Measurements from ENCODE around the gene INPP5K.
"Not testable (repeated sequence)": the region's sequence is repeated elsewhere in the genome, so short reads cannot be mapped to it uniquely, and the experiment has no call there.

Gene INPP5K
- total RNA-seq = 104 to 129 reads per million in 2 donors

DNA sequence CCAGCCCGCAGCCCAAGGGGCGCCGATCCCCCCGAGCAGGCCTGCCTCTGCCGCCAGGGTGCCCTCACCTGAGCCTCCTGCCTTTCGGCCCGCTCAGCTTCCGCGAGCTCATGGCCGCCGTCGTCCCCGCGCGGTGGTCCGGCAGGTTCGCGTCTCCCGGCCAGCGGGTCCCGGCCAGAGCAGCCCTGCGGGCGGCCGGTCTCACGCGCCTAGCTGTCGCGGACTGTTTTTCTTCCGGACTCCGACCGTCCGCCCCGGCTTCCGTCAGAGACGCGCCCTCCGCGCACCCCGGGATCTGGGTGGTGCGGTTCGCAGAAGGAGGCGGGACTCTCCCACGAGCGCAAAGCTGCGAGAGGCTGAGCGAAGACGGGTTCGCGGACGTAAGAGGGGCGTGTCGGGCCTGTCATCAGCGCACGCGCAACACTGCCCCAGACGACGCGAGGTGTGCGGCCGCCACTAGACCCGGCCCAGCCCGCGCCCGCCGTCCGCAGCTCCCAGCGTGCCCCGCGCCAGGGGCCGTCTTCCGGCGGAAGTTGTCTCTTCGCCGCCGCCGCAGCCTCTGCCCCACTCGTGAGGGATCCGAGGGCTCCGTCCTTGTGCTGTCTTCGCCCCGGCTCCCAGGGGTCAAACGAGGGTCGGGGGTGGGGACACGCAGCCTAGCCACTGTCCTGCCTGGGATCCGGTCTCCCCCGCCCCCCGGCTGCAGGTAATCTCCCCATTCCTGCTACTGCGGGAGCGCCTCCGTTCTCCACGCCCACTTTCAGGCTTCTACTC lies at the start of gene INPP5K:
Gene INPP5K, minus strand, starts transcription at position 225 of the 774 bp plus-strand sequence. Its CDS starts 113 bp downstream, at position 112.
- DNase-seq = peak; percentile 96 to 99 (median 97)

DNA sequence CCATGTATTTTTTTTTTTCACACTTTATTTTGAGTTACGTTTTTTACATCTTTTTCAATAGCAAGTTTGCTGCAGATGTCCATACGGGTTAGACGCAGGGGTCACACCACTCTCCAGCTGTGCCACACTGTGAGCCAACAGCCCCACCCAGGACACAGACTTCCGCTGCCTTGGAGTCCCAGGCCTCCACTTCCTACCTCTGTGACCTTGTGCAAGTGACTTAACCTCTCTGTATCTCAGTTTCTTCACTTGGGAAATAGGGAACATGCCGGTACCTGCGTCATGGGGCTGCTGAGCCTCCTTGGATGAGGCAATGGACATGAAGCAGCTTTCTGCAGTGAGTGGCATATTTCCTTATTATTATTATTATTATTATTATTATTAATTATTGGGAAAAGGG lies 49.5 kb upstream of the INPP5K start:
- no peak for DNase-seq

DNA sequence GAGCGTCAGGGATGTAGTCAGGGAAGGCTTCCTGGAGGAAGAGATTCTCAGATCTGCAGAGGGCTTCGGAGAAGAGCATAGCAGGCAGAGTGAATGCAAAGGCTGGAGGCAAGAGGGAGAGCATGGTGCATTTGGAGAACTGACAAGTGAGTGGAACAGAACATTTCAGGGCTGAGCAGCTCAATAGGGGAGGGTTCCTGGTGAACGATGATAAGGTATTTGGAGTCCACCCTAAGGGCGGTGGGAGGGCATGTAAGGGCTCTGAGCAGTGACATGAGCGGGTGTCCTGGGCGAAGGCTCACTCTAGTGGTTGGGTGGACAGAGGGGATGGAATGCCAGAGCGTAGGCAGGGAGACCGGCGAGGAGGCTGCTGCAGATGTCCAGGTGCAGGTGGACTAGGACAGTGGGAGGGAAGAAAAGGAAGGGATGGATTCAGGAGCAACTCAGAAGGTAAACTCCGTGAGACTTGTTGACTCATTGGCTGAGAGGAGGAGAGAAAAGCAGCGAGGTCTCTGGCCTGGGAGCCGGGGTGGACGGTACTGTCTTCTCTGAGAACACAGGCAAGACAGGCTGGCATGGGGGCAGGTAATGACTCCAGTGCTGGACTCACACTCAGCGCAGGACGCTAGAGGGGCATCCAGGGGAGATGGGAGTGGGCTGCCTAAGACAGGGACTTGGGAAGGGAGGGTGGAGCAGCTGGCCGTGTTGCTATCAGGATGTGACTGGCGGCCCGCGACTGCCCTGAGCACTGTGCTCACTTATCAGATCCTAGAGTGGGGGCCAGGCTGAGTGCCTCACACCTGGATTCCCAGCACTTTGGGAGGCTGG lies 47.6 kb upstream of the INPP5K start:
- DNase-seq = no peak

DNA sequence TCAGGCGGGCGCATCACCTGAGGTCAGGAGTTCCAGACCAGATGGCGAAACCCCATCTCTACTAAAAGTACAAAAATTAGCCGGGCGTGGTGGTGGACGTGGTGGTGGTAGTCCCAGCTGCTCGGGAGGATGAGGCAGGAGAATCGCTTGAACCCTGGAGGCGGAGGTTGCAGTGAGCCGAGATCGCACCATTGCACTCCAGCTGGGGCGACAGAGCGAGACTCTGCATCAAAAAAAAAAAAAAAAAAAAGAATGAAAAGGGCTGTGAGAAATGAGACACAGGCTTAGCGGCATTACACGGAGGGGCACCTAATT lies 47.0 kb upstream of the INPP5K start:
- not testable (repeated sequence) for DNase-seq

DNA sequence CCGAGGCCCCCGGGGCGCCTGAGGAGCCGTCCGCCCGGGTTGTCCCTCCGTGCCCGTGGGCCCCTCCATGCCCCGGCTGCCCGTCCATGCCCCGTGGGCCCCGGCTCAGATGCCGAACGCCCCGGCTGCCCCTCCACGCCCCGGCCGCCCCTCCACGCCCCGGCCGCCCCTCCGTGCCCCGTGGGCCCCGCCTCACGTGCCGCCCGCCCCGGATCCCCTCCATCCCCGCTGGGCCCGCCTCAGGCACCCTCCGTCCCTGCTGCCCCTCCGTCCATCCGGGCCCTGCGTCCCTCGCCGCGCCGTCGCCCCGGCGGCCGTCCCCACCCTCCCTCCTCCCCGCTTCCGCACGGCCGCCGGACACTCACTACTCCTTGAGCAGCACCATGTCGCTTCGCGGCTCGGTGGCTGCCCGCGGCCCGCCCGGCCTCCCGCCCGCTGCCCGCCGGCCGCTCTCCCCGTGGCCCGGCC lies 45.8 kb upstream of the INPP5K start:
- peak in 1 of 5 experiments; percentile 12 for DNase-seq

DNA sequence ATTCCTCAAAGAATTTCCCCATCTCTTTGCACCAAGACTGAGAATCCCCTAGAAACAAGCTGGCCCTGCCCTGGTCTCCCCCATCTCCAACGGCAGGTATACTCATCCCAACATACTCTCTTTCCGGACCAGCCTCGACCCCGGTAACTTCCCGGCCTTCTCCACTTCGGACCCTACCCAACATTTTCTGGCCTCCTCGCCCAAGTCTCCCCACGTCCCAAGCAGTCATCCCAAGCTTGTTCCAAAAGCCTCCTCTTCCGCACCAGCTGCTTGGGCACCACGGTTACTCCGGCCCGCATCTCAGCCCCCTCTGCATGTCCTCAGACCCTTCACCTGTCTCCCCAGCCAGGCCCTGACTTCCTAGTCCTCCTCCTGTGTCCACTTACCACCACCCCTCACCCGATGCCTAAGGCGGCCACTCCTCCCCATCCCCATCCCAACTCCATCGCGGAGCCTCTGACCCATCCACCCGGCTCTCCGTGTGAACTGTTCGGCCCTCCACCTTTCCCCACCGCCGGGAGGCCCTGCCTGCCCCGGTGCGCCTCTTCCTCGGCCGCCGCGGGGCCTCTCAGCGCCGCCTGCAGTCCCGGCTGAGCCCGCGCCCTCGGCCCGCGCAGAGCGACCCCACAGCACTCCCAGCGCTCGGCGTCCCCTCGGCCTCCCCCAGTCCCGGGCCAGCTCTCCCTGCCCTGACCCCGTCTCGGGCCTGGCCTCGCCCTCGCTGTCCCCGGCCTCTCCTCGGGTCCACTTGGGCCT lies 45.2 kb upstream of the INPP5K start:
- DNase-seq = peak in 4 of 5 experiments; percentile 17 to 53 (median 23)

DNA sequence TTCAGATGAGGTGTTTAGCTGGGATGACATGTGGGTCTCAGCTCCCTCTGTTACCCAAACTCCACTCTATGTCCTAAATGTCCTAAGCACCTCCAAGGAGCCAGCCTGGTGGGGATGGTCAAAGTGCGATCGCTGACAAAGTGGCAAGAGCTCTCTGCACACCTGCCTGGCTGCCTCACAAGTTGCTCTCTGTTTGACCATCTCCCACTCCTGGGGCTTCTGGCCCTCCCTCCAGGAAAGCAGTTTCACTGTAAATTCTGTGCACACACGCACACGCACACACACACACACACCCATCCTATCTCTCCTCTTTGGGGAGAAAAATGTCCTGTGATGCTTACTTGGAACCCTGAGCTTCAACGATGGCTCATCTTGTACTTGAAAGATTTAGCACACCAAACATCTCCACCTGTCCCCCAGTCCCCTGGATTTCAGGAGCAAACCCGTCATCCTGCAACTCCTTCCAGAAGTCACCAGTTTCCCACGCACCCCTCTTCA lies 44.5 kb upstream of the INPP5K start:
- DNase-seq = peak in 1 of 5 experiments; percentile 24

DNA sequence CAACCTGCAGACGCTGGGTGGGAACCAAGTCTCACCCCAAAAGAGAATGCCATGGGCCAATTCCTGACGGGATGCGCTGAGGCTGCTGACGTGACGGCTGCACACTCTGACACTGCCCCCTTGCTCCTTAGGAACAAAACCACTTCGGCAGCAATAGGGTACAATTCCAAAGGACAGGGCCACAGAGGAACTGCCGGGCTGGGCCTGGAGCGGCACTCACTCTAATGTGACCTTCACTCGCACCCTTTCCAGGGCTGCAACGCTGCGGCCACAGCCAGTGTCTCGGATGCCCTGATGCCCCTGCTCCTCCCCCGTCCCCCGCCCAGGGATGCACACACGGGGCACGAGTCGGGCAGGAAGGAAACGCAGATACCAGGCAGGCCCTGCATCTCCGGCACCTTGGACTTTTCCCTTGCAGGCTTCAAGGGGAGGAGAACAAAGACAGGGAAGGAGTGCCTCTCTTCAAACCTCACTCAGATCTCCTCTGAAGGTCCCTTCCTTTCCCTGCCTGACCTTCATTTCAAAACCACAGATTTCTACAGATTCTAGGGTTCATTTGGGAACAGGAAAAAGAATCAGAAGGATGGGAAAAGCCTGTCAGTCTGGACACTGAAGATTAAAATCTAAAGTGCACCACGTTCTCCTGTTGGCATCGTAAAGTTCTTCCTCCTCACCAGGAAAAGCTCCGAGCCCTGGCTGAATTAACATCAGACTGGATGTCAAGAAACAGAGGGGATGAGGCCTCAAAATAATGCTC lies 43.9 kb upstream of the INPP5K start:
- DNase-seq = no peak

DNA sequence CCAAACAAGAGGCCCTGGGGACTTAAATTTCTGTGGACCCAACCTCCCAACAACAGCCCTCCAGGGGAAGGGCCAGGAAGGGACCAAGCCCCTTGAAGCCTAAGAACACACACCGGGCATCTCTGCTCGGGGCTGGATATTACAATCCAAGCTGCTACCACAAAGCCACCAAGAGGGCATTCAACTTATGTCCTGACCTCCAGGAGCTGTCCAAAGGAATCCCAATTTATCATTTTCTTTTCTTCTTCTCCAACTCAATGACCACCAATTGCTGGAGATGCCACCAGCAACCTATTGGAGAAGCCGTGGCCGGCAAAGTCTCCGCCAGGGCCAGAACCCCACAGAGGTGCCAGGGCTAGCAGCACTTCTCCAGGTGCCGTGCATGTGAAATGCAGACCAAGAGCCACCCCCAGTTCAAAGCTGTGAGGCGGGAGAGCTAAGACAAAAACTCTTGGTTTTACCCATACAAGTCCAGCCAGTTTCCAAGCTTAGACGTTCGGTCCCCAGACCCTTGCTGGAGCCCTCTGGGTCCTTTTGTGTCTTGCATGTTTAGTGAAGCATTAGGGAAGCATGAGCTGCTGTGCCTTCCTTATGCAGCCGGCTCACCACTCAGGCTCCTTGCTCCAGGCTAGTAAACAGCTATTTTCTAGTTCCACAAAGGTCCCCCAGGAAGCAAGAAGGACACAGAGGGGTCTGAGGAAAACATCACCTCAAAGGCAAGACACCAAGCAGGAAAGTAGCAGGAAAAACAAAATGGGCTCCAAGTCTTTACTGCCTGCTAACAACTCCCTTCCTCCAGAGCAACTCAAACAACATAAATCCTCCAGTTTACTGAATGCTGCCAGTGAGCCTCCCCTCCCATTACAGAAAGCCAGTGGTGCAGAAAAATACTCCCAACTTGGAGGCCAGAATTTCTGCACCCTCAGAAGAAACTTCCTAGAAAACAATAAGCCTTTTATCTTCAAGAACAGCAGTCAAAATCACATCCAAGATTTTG lies 42.9 kb upstream of the INPP5K start:
- DNase-seq = no peak

DNA sequence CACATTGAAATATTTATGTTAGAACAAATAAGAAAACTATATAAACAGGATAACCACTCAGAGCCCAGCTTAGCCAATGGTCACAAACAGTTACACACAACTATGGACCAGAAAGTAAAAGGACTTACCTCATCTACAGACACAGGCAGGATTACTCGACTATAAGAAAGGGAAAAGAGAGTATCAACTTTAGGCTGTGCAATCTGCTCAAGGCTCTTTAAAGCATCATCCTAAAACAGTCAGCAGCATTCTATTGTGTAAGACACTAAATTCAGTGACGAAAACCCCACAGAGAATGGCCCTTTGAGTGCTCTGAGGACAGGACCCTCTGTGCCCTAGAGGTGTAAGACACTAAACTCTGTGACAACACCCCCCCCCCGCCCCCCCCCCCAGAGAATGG lies 42.0 kb upstream of the INPP5K start:
- no peak for DNase-seq

DNA sequence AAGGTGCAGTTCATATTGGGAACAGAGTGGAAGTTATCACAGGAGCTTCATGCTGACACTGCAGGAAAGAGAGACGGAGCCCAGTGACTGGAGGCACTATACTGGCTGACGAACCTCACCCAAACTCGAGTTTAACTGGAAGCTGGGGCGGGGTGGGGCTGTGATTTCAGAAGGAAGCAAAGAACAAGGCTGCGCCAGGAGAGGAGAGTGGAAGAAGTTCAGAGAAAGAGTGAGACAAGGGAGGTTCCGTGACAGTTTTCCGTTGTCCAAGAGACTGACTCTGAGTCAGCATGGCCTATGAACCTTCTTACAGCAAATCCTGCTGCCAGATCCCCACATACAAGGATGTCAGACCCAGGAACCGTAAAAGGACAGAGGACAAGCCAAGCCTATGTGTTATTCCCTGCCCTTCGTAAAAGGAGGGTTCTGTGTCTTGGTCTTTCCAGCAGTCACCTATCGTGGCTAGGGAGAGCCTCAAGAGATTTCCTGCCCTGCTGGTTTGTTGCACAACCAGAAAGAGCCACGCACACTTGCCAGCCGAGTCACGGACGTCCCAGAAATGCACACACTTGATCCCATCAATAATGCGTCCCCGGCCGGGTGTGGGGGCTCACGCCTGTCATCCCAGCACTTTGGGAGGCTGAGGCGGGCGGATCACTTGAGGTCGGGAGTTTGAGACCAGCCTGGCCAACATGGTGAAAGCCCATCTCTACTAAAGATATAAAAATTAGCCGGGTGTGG lies 41.1 kb upstream of the INPP5K start:
- DNase-seq = no peak

DNA sequence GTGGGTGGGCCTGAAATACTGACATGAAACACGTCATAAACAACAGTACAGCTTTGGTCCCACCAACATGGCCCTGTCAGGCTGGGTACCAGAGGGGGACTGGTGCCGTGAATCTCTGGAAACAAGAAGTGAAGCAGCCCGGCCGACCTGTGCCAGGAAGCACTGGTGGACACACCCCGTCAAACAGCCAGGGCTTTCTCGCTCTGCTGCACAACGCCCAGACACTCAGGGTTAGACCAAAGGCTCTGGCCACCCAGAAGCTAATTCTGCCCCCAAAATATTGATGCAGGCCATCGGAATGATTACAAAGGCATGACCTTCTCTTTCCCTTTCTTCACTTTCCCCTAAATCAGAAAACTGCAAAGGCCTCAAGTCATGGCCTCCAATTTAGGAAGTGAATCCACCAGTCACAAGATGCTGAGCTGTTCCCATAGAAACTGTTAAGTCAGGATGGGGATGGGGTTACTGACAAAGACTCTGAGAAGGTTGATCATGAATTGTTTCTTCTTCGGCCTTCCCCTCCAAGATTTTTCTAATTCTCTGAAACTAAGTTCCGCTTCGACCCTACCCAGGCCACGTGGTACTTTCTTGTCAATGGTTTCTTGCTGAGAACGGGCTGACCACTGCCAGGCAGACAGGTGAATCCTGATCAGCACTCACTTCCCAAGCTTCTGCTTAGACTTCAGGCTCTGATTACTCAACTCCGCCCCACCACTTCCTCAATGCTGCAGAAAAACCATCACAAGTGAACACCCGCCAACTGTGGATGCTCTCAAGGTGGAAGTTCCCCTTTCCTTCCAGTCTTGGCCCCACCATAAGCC lies 39.4 kb upstream of the INPP5K start:
- no peak for DNase-seq

DNA sequence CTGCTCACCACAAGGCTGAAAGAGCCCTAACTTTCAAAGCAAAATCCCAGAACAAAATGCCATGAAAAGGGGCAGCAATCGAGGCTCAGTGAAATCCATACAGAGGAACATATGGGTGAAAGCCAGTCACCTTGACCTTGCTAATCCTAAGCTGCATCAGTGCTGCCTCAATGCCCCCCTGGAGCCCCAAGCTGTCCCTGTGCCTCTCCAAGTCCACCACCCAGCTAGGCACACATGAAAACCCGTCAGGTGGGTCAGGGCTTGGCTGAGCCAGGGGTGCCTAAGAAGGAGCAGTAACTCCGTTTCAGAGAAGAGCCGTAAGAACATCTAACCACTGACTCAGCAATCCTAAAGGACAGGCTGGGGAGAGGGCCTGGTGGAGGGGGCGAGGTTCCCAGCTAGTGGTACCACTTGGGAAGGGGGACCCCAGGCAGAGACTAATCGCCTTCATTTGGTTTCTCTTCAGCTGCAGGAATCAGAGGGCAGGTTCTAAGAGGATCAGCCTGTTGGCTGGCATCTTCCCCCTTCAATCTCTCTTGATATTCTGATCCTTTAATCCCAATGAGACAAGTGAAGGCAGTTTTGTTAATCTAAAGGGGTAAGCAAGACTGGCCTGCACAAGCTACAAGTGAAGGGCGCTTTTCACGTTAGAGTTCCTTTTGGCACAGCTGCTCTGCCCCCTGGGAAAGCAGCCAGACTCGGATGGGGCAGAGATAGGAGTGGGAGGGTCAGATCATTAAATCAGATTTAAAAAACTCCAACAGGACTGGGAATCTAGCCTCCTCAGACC lies 38.5 kb upstream of the INPP5K start:
- no peak for DNase-seq

DNA sequence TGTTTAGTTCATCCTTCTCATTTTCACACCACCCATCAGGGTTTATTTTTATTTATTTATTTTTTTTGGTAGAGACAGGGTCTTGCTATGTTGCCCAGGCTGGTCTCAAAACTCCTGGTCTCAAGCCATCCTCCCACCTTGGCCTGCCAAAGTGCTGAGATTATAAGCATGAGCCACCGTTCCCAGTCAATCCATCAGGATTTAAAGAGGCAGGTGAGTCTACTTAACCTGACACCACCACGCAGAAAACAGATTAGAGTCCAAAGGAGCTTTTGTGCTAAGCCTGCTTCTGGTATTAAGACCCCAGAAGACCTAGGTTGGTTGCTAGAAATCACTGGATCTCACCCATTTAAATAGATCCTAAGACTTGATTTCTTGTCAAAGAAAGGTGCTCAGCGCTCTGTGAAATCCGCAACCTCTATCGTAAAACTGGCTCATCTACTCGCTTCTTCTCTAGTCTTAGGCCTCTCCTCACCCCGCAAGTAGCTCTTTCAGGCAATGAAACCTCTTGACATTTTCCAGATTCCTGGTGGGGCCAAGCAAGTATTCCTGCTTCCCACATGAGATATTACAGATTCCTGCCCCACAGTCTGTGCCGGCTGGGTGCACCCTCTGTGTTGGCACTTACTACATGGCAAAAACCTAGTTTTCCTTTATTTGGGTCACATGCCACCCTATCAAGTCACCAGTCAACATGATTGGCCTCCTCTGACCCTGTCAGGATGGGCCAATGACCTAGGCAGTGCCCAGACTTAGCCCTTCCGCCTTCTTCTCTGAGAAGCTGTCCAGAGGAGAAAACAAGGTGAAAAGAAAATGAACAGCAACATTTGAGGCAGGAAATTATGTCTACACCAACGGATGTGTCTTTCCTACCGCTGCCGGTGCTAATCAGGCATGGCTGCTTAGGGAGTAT lies 37.2 kb upstream of the INPP5K start:
- DNase-seq = no peak

DNA sequence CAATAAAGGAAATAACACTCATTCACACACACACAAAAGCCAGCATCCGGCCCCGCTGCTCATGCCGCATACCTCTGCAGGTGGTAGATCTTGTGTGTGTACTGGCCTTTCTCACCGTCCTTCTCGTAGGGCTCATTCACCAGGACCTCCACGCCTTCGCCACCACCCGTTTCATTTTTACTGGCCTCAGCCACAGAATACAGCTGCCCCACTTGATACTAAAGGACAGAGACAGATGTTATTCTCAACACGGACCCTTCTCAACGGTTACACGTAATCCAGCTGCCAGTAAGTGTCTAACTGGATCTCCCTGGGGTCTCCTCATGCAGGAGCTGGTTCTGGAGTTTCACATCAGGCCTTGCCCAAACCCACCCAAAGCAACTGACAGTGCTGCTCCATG lies 36.5 kb upstream of the INPP5K start:
- no peak for DNase-seq

DNA sequence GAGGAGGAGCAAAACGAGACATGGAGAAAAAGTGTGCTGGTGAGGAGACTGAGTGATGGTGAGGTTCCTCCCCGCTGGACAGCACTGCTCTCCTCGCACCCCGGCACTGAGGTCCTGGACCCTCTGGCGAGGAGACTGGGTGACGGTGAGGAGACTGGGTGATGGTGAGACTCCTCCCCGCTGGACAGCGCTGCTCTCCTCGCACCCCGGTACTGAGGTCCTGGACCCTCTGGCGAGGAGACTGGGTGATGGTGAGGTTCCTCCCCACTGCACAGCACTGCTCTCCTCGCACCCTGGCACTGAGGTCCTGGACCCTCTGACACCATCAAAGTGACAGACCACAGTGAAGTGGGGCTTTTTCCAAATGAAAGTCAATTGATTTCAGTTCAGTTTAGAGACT lies 35.3 kb upstream of the INPP5K start:
- DNase-seq = no peak

DNA sequence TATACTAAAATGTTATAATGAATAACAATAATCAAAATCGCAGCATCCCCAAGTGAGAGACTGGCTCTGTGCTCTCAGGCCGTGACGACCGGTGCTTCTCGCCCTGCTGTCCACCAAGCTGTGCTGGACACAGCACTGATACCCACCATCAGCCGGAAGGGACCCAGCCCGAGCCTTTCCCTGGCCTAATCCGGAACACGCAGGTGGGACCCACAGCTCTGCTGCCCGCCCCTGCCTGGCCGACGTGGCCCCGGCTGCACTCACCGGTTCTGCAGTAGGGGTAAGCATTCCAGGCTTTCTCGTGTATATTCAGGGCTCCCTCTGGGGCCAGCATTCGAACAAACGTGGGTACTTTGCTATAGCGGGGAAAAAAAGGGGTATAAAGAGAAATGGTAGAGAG lies 31.6 kb upstream of the INPP5K start:
- no peak for DNase-seq
